Left colon (tissue), 2 donors: Measurements from ENCODE around the gene MAD2L1. TPM values are rescaled to one million over a fixed set of nuclear protein-coding genes. Genes with fewer than 3 reads are reported as not detected.
A peak's percentile ranks its signal among the peaks of the same experiment; 100 is the strongest.
"Not testable (repeated sequence)": the region's sequence is repeated elsewhere in the genome, so short reads cannot be mapped to it uniquely, and the experiment has no call there.

Experiments
- ATAC-seq: fragments of 200-7000 bp; cut with Tn5 transposase; one replicate; pipeline ENCODE4 v1.9.1; 2020; ENCODE audit warnings: mild to moderate bottlenecking, moderate library complexity
- DNase-seq, 2 donors: peaks; one replicate each; pipeline ENCODE4 v3.0.0-alpha.2; 2020
- intact Hi-C, 2 donors: fragments of 100-400 bp; cut with DNase I in 1 of 2; cut with micrococcal nuclease in 1 of 2; formaldehyde crosslinking; loops; one replicate each; pipeline versions ENCODE4 v1.11.2 to v1.14.0; 2022; cut with DNase I, micrococcal nuclease
- total RNA-seq, 2 donors: library from RNA; stranded (reverse); fragmentation: NEBNext Ultra II Directional; extraction: Animal tissue kit (Norgen Biotek cat#: 25700); gene quantifications; one replicate each; pipeline ENCODE4 v1.2.1, GENCODE V29; 2021
- donor health status: DM: no; HTN: no; CAD: no.
- donor health status: DM: yes; HTN: yes; CAD: no.

MAD2L1 gene
- total RNA-seq, 2 donors from 2014 or later: 5.3 to 8.8 TPM

DNA sequence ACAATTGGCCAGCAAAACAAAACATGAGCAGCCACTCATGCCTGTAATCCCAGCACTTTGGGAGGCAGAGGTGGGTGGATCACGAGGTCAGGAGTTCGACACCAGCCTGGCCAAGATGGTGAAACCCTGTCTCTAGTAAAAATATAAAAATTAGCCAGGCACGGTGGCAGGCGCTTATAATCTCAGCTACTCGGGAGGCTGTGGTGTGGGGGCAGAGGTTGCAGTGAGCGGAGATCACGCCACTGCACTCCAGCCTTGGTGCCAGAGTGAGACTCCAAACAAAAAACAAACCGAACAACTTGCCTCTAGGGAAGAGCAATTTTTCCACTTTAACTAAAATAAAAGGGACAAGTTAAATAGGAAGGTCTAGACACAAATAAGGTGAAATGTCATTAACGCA lies 2.9 kb downstream of the MAD2L1 start:
- ATAC-seq, intact Hi-C loops, DNase-seq: not testable (repeated sequence)

GRCh38 chr4:120062663-120063195 lies 3.9 kb downstream of the MAD2L1 start:
- no peak for ATAC-seq
- intact Hi-C loops: no loop called here
- DNase-seq: no peak

GRCh38 chr4:120059036-120059435 lies 7.6 kb downstream of the MAD2L1 start:
- DNase-seq: no peak
- intact Hi-C loops: loop anchor here in 1 of 2 donors (10.0 kb wide), 2 partner anchors 504 to 754 kb away; a partner anchor contains a TSS

GRCh38 chr4:120057416-120057815 lies 9.2 kb downstream of the MAD2L1 start:
- ATAC-seq: no peak
- intact Hi-C loops: loop anchor here in 1 of 2 donors (10.0 kb wide), 2 partner anchors 503 to 753 kb away; a partner anchor contains a TSS
- no peak for DNase-seq

More at GRCh38 chr4:120059036-120059435, 7.6 kb downstream of the MAD2L1 start:
- ATAC-seq: peak; percentile 45

DNA sequence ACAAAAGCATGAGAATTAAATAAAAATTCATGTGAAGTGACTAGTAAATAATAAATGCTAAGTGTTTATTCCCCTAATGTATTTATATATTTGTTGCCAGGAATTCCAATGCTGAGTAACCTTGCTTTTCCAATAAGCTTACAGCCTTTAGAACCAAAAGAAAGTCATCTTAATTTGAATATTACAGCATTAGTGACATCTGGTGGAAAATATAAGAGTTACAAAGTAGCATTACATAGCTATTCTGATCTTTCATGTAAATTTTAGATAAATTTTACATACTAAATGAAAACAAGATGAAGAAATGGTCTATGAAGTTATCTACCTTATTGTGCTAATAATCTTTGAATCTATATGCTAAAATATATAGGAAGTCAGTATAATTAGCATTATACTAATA lies 10.4 kb downstream of the MAD2L1 start:
- intact Hi-C loops: loop anchor here in 1 of 2 donors (10.0 kb wide), 2 partner anchors 501 to 751 kb away; a partner anchor contains a TSS
- ATAC-seq (peak; percentile 37), DNase-seq (no peak)

- peak; percentile 91 for ATAC-seq
- intact Hi-C loops: loop anchor here in 1 of 2 donors (10.0 kb wide), 2 partner anchors 501 to 751 kb away; a partner anchor contains a TSS
- DNase-seq: no peak
These were observed 10.9 kb downstream of the MAD2L1 start for GRCh38 chr4:120055795-120056194.

DNA sequence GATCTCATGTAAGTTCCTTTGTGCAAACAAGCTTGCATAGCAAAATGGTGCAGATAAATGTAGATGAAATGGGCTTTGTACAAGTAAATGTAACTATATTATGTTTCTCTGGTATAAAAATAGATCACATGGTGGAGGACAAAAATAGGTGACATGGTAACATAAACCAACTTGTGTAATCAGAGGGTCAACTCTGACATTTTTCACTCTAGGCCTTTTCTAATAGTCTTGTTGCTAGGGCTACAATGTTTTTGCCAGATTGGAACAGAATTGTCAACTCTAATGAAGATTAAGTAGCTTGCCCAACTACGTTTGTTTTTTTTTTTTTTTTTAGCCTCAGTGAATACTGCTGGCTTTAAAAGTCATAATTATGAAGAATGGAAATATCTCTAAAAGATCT lies 11.5 kb downstream of the MAD2L1 start:
- intact Hi-C loops: loop anchor here in 1 of 2 donors (10.0 kb wide), 2 partner anchors 500 to 750 kb away; a partner anchor contains a TSS
- DNase-seq (no peak), ATAC-seq (no peak)

- intact Hi-C loops: loop anchor here in 1 of 2 donors (10.0 kb wide), 2 partner anchors 499 to 749 kb away; a partner anchor contains a TSS
- DNase-seq: no peak
- no peak for ATAC-seq
These were observed 12.7 kb downstream of the MAD2L1 start for GRCh38 chr4:120053911-120054310.

GRCh38 chr4:120052856-120053255 lies 13.8 kb downstream of the MAD2L1 start:
- DNase-seq (peak in 1 of 2 donors; percentile 18), ATAC-seq (no peak)
- intact Hi-C loops: loop anchor here in 1 of 2 donors (10.0 kb wide), 2 partner anchors 498 to 748 kb away; a partner anchor contains a TSS

GRCh38 chr4:120051253-120051652 lies 15.4 kb downstream of the MAD2L1 start:
- intact Hi-C loops: loop anchor here in 1 of 2 donors (10.0 kb wide), 2 partner anchors 496 to 746 kb away; a partner anchor contains a TSS
- no peak for ATAC-seq
- no peak for DNase-seq

DNA sequence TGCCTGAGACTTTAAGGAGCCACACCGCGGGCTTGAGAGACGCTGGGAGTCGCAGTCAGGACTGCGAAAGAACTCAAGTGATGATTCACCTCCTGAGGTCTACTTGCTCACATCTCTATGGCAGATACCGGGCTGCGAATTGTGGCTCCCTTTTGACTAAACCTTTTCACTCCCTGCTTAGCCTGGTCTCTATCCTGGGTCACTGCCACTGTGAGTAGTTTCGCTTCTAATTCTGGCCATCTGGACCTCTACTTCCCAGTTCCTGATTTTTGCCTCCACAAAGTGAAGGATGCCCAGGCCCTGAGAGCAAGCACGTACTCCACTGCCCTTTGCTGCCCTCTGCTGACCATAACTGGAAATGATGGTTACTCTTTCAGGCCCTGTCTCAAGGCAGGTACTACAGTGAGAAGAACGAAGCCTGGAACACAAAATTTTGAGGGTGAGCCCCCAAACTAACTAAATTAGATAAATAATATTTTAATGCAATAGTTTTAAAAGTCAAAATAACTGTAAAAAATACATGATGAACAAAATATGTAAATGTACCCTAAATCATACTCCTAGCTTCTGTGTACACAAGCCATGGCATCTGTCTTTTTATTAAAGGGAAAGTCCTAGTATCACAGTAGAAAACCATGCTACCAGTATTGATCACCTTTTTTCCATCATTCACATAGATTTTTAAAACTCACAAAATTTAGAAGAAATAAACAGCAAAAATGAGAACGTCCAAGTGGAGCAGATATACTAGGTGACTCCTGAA lies 16.7 kb downstream of the MAD2L1 start:
- intact Hi-C loops: loop anchor here in 1 of 2 donors (5.0 to 10.0 kb wide), 3 partner anchors 418 to 745 kb away; a partner anchor contains a TSS
- ATAC-seq: peak; percentile 96
- peak; percentile 69 to 79 for DNase-seq

DNA sequence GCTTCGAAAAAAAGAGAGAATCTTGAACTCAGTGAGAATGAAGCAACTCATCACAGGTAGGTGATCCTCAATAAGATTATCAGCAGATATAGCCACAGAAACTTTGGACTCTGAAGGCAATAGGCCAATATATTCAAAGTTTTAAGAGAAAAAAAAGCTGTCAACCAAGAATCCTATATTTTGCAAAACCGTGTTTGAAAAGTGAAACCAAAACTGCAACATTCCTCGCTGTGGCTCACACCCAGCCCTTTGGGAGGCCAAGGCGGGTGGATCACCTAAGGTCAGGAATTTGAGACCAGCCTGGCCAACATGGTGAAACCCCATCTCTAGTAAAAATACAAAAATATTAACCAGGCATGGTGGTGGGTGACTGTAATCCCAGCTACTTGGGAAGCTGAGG lies 22.8 kb downstream of the MAD2L1 start:
- no peak for ATAC-seq
- DNase-seq: no peak
- intact Hi-C loops: no loop called here

- ATAC-seq (no peak), DNase-seq (no peak)
- intact Hi-C loops: no loop called here
These were observed 29.2 kb downstream of the MAD2L1 start for GRCh38 chr4:120037411-120037810.

GRCh38 chr4:120034913-120035312 lies 31.7 kb downstream of the MAD2L1 start:
- intact Hi-C loops: no loop called here
- DNase-seq (no peak), ATAC-seq (no peak)

DNA sequence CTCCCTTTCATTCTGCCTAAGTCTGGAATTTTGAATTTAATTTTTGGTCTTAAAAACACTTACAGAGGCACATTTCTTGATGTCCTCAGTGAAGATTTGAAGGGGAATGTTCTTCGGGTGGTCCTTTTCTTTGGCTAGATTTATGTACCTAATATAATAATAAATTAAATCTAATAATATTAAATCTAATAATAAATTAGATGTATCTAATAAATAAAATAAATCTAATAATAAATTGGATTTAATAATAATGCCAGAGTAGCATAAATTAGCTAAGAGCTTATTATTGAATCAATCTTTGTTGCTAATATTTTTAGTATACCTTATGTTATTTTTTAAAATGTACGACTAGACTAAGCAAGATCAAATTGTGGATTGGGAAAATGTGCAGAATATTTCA lies 39.8 kb downstream of the MAD2L1 start:
- no peak for ATAC-seq
- no peak for DNase-seq
- intact Hi-C loops: no loop called here

DNA sequence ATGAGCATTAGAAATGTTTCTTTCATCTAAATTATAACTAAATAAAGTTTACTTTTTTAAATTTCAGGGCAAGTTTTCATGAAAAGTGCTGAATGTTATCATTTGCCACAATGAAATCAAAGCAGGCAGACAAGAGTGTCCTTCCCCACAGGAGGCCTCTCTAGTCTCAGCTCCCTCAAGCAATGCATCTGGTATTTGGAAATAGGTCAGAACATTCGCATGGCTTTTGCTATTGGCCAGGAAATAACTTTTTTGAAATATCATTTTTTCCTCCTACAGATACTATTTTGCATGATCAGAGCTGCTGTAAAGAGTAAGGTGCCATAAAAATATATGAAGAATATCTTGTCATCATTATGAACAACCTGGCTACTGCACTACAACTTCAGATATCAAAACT lies 41.1 kb downstream of the MAD2L1 start:
- DNase-seq: no peak
- no peak for ATAC-seq

GRCh38 chr4:120018786-120019185 lies 47.9 kb downstream of the MAD2L1 start:
- no peak for DNase-seq
- intact Hi-C loops: no loop called here
- ATAC-seq: no peak

More for the DNA sequence above, 41.1 kb downstream of the MAD2L1 start:
- intact Hi-C loops: no loop called here

DNA sequence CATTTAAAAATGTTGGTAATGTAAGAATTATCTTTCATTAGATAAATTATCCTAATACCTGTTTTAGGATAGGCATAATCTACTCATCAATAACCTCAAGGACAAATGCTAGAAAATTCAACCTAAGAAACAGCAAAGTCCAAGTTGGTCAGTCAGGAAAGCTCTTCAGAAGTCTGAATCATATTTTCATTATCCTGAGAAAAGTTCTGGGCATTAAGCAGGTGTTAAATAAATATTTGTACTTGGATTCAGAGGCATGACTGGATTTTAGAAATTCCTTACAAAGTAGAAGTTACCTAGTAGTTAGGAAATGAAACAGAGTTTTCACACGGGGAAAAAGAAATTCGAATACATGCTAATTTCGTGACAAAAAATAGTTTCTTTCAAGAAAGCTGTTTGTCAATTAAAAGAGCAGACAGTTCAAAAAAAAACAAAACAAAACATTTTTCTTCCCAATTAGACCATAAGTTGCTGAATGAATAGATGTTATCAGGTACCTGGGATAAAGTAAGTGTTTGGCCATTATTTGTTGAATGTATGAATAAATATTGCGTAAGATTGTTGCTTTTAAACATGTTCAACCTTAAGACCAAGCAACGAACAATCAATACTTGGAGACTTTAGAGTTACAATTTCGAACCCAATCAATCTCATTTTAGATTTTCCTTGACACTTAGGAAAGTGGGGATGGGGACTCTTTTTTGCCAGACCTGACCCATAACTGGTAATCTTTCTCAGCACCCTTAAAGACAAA lies 48.5 kb downstream of the MAD2L1 start:
- DNase-seq (no peak), ATAC-seq (no peak)
- intact Hi-C loops: no loop called here

- DNase-seq (no peak), ATAC-seq (no peak)
- intact Hi-C loops: no loop called here
These were observed 54.9 kb downstream of the MAD2L1 start for GRCh38 chr4:120011725-120012124.
